GM19351 (cell line): ENCODE data around the gene ZNF10.
A peak's percentile ranks its signal among the peaks of the same experiment; 100 is the strongest.

Experiments used
- ATAC-seq: cut with Tn5 transposase; IDR thresholded peaks from one replicate; pipeline ENCODE4 v1.9.1; 2021; ENCODE audit warnings: mild to moderate bottlenecking, moderate library complexity; ENCODE audit not compliant: unreplicated experiment

Gene ZNF10

GRCh38 chr12:133130038-133130807 lies at the start of gene ZNF10, which contains the start of gene ZNF891:
ZNF10 (plus strand) TSS chr12:133130627; CDS start chr12:133144493, 13,866 bp downstream.
ZNF891 (minus strand) TSS chr12:133130274; CDS start chr12:133121918, 8,356 bp downstream.
- peak; percentile 89 for ATAC-seq

DNA sequence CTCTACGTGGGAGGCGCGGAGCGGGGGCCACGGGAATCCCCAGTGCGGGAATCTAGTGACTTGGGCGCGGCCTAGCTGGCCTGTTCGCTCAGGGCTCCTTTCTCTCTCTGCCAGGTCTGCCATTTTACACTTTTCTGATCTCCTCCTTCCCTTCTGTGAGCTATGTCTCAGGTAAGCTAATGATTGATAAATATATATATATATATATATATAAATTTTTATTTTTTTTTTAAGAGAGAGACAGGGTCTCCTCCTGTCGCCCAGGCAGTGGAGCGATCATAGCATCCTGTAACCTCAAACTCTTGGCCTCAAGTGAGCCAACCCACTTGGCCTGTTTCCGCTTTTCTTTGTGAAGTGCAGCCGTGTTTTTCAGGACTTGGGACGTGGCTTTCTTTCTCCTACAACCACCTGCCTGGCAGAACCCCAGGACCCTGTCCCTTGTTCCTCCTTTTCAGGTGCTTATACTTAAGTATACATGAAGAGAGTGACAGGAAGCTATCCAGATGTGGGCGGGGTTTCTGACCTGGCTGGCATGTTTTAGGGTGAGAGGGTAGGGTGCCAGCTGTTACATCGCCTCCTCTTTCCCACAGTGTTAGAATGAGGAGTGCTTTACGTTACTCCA lies 49.2 kb upstream of the ZNF10 start:
- ATAC-seq: no peak

- no peak for ATAC-seq
These were observed 47.1 kb upstream of the ZNF10 start for GRCh38 chr12:133083345-133083744.

DNA sequence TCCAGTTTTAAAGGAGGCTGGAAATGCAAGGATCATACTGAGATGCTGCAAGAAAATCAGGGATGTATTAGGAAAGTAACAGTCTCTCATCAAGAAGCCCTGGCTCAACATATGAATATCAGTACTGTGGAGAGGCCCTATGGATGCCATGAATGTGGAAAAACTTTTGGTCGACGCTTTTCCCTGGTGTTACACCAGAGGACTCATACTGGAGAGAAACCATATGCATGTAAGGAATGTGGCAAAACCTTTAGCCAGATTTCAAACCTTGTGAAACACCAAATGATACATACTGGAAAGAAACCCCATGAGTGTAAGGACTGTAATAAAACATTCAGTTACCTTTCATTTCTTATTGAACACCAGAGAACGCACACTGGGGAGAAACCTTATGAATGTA lies 24.8 kb upstream of the ZNF10 start:
- no peak for ATAC-seq

DNA sequence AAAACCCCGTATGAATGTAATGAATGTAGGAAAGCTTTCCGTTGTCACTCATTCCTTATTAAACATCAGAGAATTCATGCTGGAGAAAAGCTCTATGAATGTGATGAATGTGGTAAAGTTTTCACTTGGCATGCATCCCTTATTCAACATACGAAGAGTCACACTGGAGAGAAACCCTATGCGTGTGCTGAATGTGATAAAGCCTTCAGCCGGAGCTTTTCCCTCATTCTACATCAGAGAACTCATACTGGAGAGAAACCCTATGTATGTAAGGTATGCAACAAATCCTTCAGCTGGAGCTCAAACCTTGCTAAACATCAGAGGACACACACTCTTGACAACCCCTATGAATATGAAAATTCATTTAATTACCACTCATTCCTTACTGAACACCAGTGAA lies 24.2 kb upstream of the ZNF10 start:
- ATAC-seq: no peak

- ATAC-seq: no peak
These were observed 23.3 kb upstream of the ZNF10 start for GRCh38 chr12:133107121-133107520.

GRCh38 chr12:133108150-133108549 lies 22.3 kb upstream of the ZNF10 start:
- no peak for ATAC-seq

DNA sequence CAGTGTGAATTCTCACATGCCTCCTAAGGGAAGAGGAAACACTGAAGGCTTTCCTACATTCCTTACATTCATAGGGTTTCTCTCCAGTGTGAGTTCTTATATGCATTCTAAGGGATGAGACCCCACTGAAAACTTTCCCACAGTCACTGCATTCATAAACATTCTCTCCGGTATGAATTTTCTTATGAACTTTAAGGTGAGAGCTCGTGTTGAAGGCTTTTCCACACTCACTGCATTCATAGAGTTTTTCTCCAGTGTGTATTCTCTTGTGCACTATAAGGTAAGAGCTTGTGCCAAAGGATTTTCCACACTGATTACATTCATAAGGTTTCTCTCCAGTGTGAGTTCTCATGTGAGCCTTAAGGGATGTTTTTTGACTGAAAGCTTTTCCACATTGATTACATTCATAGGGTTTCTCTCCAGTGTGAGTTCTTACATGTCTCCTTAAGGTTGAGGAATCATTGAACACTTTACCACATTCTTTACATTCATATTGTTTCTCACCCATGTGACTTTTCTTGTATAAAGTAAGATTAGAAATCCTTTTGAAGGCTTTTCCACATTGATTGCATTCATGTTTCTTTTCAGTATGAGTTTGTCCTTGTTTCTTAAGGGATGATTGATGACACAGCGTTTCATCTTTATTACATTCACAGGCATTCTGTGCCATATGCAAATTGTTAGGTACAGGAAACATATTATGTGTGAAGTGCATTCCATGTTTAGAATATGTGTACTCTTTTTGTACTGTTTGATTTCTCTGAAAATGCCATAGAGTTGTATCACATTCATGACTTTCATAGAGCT lies 9.8 kb upstream of the ZNF10 start:
- ATAC-seq: no peak

- no peak for ATAC-seq
These were observed 5.8 kb upstream of the ZNF10 start for GRCh38 chr12:133124674-133125073.

- ATAC-seq: no peak
These were observed 924 bp upstream of the ZNF10 start for GRCh38 chr12:133129368-133130037.

GRCh38 chr12:133130808-133131128 lies 341 bp downstream of the ZNF10 start:
- peak; percentile 2 for ATAC-seq

- no peak for ATAC-seq
These were observed 5.3 kb downstream of the ZNF10 start for GRCh38 chr12:133135747-133136146.

- ATAC-seq: no peak
These were observed 15.6 kb downstream of the ZNF10 start for GRCh38 chr12:133145981-133146380.

DNA sequence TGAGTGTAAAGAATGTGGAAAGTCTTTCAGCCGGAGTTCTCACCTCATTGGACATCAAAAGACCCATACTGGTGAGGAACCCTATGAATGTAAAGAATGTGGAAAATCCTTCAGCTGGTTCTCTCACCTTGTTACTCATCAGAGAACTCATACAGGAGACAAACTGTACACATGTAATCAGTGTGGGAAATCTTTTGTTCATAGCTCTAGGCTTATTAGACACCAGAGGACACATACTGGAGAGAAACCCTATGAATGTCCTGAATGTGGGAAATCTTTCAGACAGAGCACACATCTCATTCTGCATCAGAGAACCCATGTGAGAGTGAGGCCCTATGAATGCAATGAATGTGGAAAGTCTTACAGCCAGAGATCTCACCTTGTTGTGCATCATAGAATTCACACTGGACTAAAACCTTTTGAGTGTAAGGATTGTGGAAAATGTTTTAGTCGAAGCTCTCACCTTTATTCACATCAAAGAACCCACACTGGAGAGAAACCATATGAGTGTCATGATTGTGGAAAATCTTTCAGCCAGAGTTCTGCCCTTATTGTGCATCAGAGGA lies 25.8 kb downstream of the ZNF10 start:
- ATAC-seq: no peak

DNA sequence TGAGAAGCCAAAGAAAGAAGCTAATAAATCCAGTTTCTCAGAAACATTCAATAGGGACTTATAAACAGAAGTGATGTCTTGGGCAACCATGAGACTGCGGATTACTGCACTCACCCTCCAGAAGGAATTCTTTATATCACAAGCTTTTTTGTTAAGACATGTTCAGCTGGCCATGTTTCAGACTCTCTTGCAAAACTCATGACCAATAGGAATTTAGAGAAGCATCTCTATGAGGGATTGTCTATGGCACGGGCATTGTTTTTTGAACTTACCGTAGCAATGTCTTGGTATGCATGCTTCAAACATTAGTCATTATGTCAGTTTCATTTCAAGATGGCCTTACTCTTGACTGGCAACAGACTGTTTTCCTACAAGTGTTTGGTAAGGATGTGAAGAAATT lies 35.3 kb downstream of the ZNF10 start:
- ATAC-seq: no peak

- ATAC-seq: no peak
These were observed 42.1 kb downstream of the ZNF10 start for GRCh38 chr12:133172491-133172890.

GRCh38 chr12:133174901-133175300 lies 44.5 kb downstream of the ZNF10 start:
- no peak for ATAC-seq

GRCh38 chr12:133180669-133181068 lies 50.2 kb downstream of the ZNF10 start:
- no peak for ATAC-seq

- peak; percentile 98 for ATAC-seq
These were observed 51.0 kb downstream of the ZNF10 start, which contains the start of gene ZNF268 for GRCh38 chr12:133181238-133181959. ZNF268 (plus strand) TSS chr12:133181495; CDS start chr12:133181998, 503 bp downstream.

DNA sequence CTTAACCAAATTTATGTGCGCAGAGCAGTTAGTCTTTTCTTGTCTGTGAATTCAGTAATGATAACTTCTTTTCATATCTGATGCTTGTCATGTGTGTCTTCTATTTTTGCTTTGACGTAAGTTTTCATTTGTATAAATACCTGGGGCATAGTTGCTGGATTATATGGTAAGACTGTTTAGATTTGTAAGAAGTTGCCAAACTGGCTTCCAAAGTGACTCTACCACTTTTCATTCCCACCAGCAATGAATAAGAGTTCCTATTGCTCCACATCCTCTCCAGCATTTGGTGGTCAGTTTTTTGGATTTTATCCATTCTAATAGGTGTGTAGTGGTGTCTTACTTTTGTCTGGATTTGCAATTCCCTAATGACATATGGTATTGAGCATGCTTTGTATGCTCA lies 59.7 kb downstream of the ZNF10 start:
- no peak for ATAC-seq
